Measurements from ENCODE around the gene SYCP3.

The SYCP3 gene

DNA sequence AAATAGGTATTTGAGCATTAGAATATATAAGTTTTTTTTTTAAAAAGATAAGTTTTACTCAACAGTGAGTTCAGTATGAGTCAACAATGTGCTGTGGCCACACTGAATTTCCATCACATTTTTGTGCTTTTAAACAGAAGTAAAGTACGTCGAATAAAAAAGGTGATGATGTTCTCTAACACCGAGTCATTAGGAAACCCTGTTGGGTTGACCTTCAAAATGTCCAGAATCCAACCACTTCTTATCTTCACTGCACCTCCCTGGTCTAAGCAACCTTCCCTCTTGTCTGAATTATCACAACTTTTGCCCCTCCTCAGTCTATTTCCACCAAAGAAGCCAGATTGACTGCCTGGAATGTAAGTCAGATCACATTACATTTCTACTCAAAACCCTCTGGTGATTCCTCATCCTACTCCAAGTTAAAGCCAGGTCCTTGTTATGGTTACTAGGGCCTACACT, 43.0 kb upstream of the SYCP3 start:
- DNase-seq: no peak
- no peaks in the 10 kb centered on the region for H3K9me3 ChIP-seq
- H3K4me1 ChIP-seq: peaks cover 0 to 8% (median 0%) of the 10 kb centered on the region in 4 donors
- peaks cover 0 to 46% (median 21%) of the 10 kb centered on the region in 3 donors for H3K36me3 ChIP-seq
- no peaks in the 10 kb centered on the region for H3K27me3 ChIP-seq
- TF ChIP-seq, protein P1, sequence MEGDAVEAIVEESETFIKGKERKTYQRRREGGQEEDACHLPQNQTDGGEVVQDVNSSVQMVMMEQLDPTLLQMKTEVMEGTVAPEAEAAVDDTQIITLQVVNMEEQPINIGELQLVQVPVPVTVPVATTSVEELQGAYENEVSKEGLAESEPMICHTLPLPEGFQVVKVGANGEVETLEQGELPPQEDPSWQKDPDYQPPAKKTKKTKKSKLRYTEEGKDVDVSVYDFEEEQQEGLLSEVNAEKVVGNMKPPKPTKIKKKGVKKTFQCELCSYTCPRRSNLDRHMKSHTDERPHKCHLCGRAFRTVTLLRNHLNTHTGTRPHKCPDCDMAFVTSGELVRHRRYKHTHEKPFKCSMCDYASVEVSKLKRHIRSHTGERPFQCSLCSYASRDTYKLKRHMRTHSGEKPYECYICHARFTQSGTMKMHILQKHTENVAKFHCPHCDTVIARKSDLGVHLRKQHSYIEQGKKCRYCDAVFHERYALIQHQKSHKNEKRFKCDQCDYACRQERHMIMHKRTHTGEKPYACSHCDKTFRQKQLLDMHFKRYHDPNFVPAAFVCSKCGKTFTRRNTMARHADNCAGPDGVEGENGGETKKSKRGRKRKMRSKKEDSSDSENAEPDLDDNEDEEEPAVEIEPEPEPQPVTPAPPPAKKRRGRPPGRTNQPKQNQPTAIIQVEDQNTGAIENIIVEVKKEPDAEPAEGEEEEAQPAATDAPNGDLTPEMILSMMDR (IDR thresholded peaks at IDR 0.05): no peak
- no peak overlapping the region for H3K27ac ChIP-seq
- no peak overlapping the region for H3K4me3 ChIP-seq
- intact Hi-C loops (cut with DNase I; ENCODE audit: low total_unique reads): no loop called here

DNA sequence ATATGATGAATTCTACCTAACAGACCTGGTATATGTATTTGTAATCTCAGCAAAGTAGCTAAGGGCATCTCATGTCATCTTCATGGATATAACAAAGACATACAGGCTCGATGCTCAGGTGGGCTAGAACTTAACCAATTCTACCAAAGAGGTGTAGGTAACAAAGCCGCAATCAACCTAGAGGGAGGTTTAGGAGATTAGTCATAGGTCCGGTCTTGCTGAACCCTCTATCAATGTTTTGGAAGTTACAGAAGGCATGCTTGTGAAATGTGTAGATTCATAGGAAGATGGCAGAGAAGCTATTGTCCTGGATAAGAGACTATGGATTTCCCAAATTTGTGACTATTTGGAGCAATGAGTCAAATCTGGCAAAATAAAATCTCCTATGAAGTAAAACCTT, 42.6 kb upstream of the SYCP3 start:
- no peak for DNase-seq
- intact Hi-C loops (cut with DNase I; ENCODE audit: low total_unique reads): no loop called here
- H3K36me3 ChIP-seq: peaks cover 0 to 47% (median 21%) of the 10 kb centered on the region in 3 donors

DNA sequence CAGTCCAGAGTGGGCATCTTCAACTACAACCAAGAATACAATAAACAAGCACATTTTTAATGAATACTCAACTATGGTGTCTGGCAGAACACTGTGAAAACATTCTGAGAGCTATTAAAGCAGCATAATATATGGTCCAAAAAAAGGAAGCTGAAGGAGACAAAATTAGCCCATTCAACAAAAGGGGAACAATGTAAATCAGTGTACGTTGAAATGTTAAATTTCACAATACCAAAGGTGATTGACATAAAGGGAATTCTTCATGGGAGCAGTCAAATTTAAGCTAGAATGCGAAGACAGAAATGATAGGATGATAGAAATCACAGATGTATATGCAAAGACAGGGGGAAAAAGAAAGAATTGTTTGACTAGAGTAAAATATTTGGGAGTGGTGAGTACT, 41.3 kb upstream of the SYCP3 start:
- H3K27ac ChIP-seq: no peak overlapping the region
- H3K9me3 ChIP-seq: no peaks in the 10 kb centered on the region
- TF ChIP-seq, protein P1 (IDR thresholded peaks at IDR 0.05): no peak
- no peak overlapping the region for H3K4me3 ChIP-seq
- intact Hi-C loops (cut with DNase I; ENCODE audit: low total_unique reads): no loop called here
- DNase-seq: no peak
- H3K36me3 ChIP-seq: peaks cover 0 to 43% (median 21%) of the 10 kb centered on the region in 3 donors
- H3K4me1 ChIP-seq: peaks cover 0 to 8% (median 0%) of the 10 kb centered on the region in 4 donors
- H3K27me3 ChIP-seq: no peaks in the 10 kb centered on the region

More for the DNA sequence above, 42.6 kb upstream of the SYCP3 start:
- H3K4me1 ChIP-seq: peaks cover 0 to 8% (median 0%) of the 10 kb centered on the region in 4 donors
- H3K27ac ChIP-seq: no peak overlapping the region
- H3K4me3 ChIP-seq: no peak overlapping the region
- TF ChIP-seq, protein P1 (IDR thresholded peaks at IDR 0.05): no peak
- H3K9me3 ChIP-seq: no peaks in the 10 kb centered on the region
- no peaks in the 10 kb centered on the region for H3K27me3 ChIP-seq

DNA sequence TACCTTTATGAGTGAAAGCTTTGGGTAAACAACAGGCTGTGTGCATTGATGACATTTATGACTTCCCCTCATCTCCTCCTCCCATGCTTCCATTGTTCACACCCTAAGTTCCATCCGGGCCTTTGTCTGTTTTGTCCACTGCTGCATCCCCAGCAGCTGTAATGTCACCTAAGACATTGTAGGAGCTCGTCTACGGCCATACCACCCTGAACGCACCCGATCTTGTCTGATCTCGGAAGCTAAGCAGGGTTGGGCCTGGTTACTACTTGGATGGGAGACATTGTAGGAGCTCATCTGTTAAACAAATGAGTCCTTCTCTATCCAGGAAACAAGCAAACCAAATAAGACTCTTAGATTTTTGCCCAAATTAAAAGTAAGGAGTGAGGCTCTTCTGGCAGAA, 40.4 kb upstream of the SYCP3 start:
- intact Hi-C loops (cut with DNase I; ENCODE audit: low total_unique reads): no loop called here
- no peak for DNase-seq
- no peak overlapping the region for H3K27ac ChIP-seq
- no peaks in the 10 kb centered on the region for H3K27me3 ChIP-seq
- H3K4me3 ChIP-seq: no peak overlapping the region
- no peaks in the 10 kb centered on the region for H3K9me3 ChIP-seq
- H3K36me3 ChIP-seq: peaks cover 0 to 34% (median 14%) of the 10 kb centered on the region in 3 donors
- peaks cover 0 to 8% (median 0%) of the 10 kb centered on the region in 4 donors for H3K4me1 ChIP-seq
- TF ChIP-seq, protein P1 (IDR thresholded peaks at IDR 0.05): no peak

DNA sequence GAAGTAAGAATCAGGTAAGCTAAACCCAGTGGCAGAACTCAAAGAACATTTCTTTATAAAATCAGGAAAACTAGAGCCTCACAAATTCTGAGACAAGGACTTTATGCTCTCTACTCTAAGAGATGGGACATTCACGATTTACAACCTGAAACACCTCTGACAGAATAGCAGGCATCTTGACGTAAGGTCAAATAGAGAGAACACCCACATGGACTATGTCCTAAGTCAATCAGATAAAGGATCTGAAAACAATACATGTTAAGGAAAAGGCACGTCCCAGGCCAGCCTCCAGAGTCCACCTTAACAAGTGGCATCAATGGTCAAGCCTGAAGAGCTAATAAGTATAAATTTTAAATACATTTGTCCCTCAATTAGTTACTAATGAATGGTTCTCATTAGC, 39.9 kb upstream of the SYCP3 start:
- Histone ChIP-seq H3K4me3 (no peak overlapping the region), H3K9me3 (no peaks in the 10 kb centered on the region), H3K27me3 (no peaks in the 10 kb centered on the region), H3K27ac (no peak overlapping the region), H3K36me3 (peaks cover 0 to 29% (median 11%) of the 10 kb centered on the region in 3 donors), H3K4me1 (peaks cover 0 to 8% (median 0%) of the 10 kb centered on the region in 4 donors)
- TF ChIP-seq, protein P1 (IDR thresholded peaks at IDR 0.05): no peak
- DNase-seq: no peak
- intact Hi-C loops (cut with DNase I; ENCODE audit: low total_unique reads): no loop called here

DNA sequence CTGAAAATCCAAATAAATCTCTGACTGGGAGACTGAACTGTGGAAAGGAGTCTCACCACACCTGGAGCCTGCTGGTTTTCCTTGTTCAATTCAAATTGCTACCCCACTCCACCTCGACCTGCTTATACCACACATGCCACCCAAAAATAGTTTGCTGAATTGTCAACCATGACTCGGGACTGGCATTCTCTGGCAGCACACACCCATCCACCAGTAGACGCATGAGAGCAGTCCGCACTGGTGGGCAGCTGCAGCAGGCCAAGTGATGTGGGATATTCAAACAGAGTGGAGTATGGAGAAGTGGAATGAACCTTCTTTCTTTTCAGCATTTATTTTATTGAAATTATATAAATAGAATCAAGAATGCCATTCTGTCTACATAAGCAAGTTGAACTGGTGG, 38.7 kb upstream of the SYCP3 start:
- TF ChIP-seq, protein P1 (IDR thresholded peaks at IDR 0.05): no peak
- H3K4me1 ChIP-seq: peaks cover 0 to 2% (median 0%) of the 10 kb centered on the region in 4 donors
- H3K36me3 ChIP-seq: peaks cover 0 to 23% (median 11%) of the 10 kb centered on the region in 3 donors
- intact Hi-C loops (cut with DNase I; ENCODE audit: low total_unique reads): loop anchor here (2.0 kb wide), 1 partner anchor 63 kb away; no protein-coding TSS in a partner anchor
- H3K4me3 ChIP-seq: no peak overlapping the region
- no peaks in the 10 kb centered on the region for H3K27me3 ChIP-seq
- DNase-seq: no peak
- H3K9me3 ChIP-seq: no peaks in the 10 kb centered on the region
- H3K27ac ChIP-seq: no peak overlapping the region
